Adrenal gland (tissue), 5 donors: Measurements from ENCODE around the gene RBKS.

Experiments used
- POLR2A ChIP-seq, 2 donors: fragments of 450-650 bp; IDR thresholded peaks; one replicate each; pipeline ENCODE4 v1.6.1; 2017; ENCODE audit warnings: antibody characterized with exemption in 2 of 2, mild to moderate bottlenecking in 2 of 2, moderate library complexity in 1 of 2
- TF ChIP-seq, protein P1 (sequence below), 6 experiments: fragments of 450-650 bp in 4 of 6; fragments of 200-600 bp in 2 of 6; sonication (generic) in 1 of 6; IDR thresholded peaks; 1 replicate in 5 of 6; 2 replicates in 1 of 6; pipeline versions ENCODE4 v1.5.1 to v1.8.0; 2016 to 2021; ENCODE audit warnings: antibody characterized with exemption in 6 of 6, mild to moderate bottlenecking in 2 of 6, moderate library complexity in 1 of 6
- donor health status: DM: no; HTN: no; CAD: no.

DNA sequence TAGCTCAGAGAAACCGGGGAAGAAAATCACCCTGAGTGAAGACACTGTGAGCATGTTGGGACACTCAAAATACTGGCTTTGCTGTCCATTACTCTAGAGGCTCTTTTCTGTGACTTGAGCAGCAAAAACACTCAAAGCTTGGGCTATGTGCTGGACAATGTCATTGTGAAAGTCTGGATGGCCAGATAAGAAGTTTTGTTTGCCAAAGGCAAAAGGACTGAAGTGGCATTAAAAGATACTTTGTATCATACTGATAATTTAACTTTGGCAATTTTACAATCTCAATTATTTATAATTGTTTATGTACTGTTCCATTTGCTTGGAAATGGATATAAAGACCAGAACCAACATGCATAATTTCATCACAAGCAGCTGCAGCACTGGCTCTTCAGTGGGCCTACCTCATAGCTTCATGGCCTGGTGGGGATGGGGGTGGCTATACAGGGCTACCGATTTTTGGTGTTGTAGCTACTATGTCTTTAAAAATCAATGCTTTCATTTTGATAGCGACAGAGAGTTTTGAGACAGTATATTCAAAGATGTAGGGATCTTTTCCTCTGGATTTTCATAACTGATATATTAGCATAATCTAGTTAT is 51.1 kb downstream of the RBKS start:
- TF ChIP-seq, protein P1, sequence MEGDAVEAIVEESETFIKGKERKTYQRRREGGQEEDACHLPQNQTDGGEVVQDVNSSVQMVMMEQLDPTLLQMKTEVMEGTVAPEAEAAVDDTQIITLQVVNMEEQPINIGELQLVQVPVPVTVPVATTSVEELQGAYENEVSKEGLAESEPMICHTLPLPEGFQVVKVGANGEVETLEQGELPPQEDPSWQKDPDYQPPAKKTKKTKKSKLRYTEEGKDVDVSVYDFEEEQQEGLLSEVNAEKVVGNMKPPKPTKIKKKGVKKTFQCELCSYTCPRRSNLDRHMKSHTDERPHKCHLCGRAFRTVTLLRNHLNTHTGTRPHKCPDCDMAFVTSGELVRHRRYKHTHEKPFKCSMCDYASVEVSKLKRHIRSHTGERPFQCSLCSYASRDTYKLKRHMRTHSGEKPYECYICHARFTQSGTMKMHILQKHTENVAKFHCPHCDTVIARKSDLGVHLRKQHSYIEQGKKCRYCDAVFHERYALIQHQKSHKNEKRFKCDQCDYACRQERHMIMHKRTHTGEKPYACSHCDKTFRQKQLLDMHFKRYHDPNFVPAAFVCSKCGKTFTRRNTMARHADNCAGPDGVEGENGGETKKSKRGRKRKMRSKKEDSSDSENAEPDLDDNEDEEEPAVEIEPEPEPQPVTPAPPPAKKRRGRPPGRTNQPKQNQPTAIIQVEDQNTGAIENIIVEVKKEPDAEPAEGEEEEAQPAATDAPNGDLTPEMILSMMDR (IDR thresholded peaks at IDR 0.05): no peak
- TF ChIP-seq POLR2A (IDR thresholded peaks at IDR 0.05): no peak
